Neural crest cell (in vitro differentiated cells): ENCODE results near the gene EPHA1. TPM values are rescaled to one million over a fixed set of nuclear protein-coding genes. Genes with fewer than 3 reads are reported as not detected.
A peak's percentile ranks its signal among the peaks of the same experiment; 100 is the strongest.

Experiments used
- DNase-seq: peaks from one replicate; pipeline ENCODE4 v3.0.0; 2021; ENCODE audit warnings: low read depth, mixed read lengths, low spot score
- H3K27ac Mint-ChIP-seq: one replicate; pipeline ENCODE4 v1.8.0; 2021; ENCODE audit warnings: mild to moderate bottlenecking, mixed read lengths; ENCODE audit not compliant: unreplicated experiment
- H3K27me3 Mint-ChIP-seq: 2 replicates; pipeline ENCODE4 v1.8.0; 2021; ENCODE audit warnings: low read depth, mild to moderate bottlenecking, mixed read lengths
- H3K36me3 Mint-ChIP-seq: 2 replicates; pipeline ENCODE4 v1.8.0; 2021; ENCODE audit warnings: low read depth, mild to moderate bottlenecking, mixed read lengths
- H3K4me1 Mint-ChIP-seq: 2 replicates; pipeline ENCODE4 v1.8.0; 2021; ENCODE audit warnings: mixed read lengths
- H3K4me3 Mint-ChIP-seq: one replicate; pipeline ENCODE4 v1.8.0; 2021; ENCODE audit warnings: mild to moderate bottlenecking, mixed read lengths
- H3K9me3 Mint-ChIP-seq: 2 replicates; pipeline ENCODE4 v1.8.0; 2021; ENCODE audit warnings: mixed read lengths
- CTCF ChIP-seq: fragments of 200-600 bp; sonication (generic); conservative IDR thresholded peaks from 2 replicates; pipeline ENCODE4 v1.5.0; 2021; ENCODE audit warnings: antibody characterized with exemption, mild to moderate bottlenecking
- total RNA-seq: library from RNA; stranded (reverse); gene quantifications from 2 replicates; pipeline ENCODE4 v1.2.1, GENCODE V29; 2021

Gene EPHA1
- total RNA-seq, 1 donor from 2014 or later, result not detected

GRCh38 chr7:143351060-143351459 is 57.6 kb downstream of the EPHA1 start:
- Mint-ChIP-seq H3K27ac (no peak overlapping the region), H3K36me3 (peaks cover 2% of the 10 kb centered on the region), H3K27me3 (peaks cover 17% of the 10 kb centered on the region), H3K4me1 (peaks cover 33% of the 10 kb centered on the region), H3K4me3 (no peak overlapping the region), H3K9me3 (no peaks in the 10 kb centered on the region)
- no peak for TF ChIP-seq CTCF
- no peak for DNase-seq

GRCh38 chr7:143347950-143348349 is 60.7 kb downstream of the EPHA1 start:
- TF ChIP-seq CTCF, result no peak
- DNase-seq, result no peak
- no peaks in the 10 kb centered on the region for H3K9me3 Mint-ChIP-seq
- peaks cover 34% of the 10 kb centered on the region for H3K4me1 Mint-ChIP-seq
- H3K36me3 Mint-ChIP-seq, result no peaks in the 10 kb centered on the region
- H3K27ac Mint-ChIP-seq, result no peak overlapping the region
- H3K4me3 Mint-ChIP-seq, result no peak overlapping the region
- peaks cover 28% of the 10 kb centered on the region for H3K27me3 Mint-ChIP-seq

GRCh38 chr7:143346018-143346417 is 62.6 kb downstream of the EPHA1 start:
- no peak for TF ChIP-seq CTCF
- peaks cover 21% of the 10 kb centered on the region for H3K27me3 Mint-ChIP-seq
- no peak for DNase-seq

GRCh38 chr7:143345428-143345900 is 63.2 kb downstream of the EPHA1 start:
- no peak overlapping the region for H3K27ac Mint-ChIP-seq
- peaks cover 15% of the 10 kb centered on the region for H3K4me1 Mint-ChIP-seq
- H3K4me3 Mint-ChIP-seq, result peak overlapping the region; percentile 70
- peak; percentile 67 for TF ChIP-seq CTCF
- peaks cover 21% of the 10 kb centered on the region for H3K27me3 Mint-ChIP-seq
- DNase-seq, result peak; percentile 45
- H3K9me3 Mint-ChIP-seq, result no peaks in the 10 kb centered on the region
- no peaks in the 10 kb centered on the region for H3K36me3 Mint-ChIP-seq

More at GRCh38 chr7:143346018-143346417, 62.6 kb downstream of the EPHA1 start:
- Mint-ChIP-seq H3K27ac (no peak overlapping the region), H3K4me3 (no peak overlapping the region), H3K4me1 (peaks cover 15% of the 10 kb centered on the region), H3K9me3 (no peaks in the 10 kb centered on the region), H3K36me3 (no peaks in the 10 kb centered on the region)

- peaks cover 23% of the 10 kb centered on the region for H3K27me3 Mint-ChIP-seq
- H3K36me3 Mint-ChIP-seq, result no peaks in the 10 kb centered on the region
- no peak overlapping the region for H3K27ac Mint-ChIP-seq
- no peak for TF ChIP-seq CTCF
- DNase-seq, result no peak
- no peaks in the 10 kb centered on the region for H3K9me3 Mint-ChIP-seq
- peaks cover 9% of the 10 kb centered on the region for H3K4me1 Mint-ChIP-seq
- H3K4me3 Mint-ChIP-seq, result no peak overlapping the region
Observed at GRCh38 chr7:143343596-143343995, 65.1 kb downstream of the EPHA1 start.
